ENCODE results near the gene CCDC38. TPM values are rescaled to one million over a fixed set of nuclear protein-coding genes. Genes with fewer than 3 reads are reported as not detected.

CCDC38 gene
- total and polyA plus RNA-seq, 2 experiments from 2014 or later: not detected

DNA sequence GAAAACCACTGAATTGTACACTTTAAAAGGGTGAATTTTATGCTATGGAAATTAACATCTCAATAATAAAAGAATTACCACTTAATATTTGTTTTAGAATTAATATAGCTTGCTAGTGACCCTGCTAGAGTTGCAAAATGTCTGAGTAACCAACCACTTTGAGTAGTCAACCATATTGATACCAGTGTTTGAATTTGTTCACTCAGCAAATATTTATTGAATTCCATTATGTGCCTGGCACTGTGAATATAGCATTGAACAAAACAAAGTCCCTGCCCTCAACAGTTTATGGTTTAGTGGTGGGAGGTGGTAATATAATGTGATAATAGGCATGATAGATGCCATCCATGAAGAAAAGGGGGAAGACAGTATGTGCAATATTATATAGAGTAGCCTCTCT lies 79.1 kb downstream of the CCDC38 start:
- Histone ChIP-seq H3K79me2 (peaks cover 52% of the 10 kb centered on the region), H3K4me2 (no peak overlapping the region), H3K4me1 (ENCODE audit: insufficient read depth) (peaks cover 8% of the 10 kb centered on the region), H3K27ac (no peak overlapping the region), H3K27me3 (no peaks in the 10 kb centered on the region), H3K9me3 (ENCODE audit: low read depth) (no peaks in the 10 kb centered on the region), H3K36me3 (replicated peaks; ENCODE audit: insufficient read depth, low read depth) (peaks cover 4% of the 10 kb centered on the region), H3K9me2 (replicated peaks; ENCODE audit: insufficient read depth) (no peaks in the 10 kb centered on the region), H3K4me3 (no peak overlapping the region), H2AFZ (no peak overlapping the region), H4K20me1 (ENCODE audit: insufficient read depth, poor library complexity, severe bottlenecking) (no peaks in the 10 kb centered on the region)
- no peak for DNase-seq (ENCODE audit: low spot score)
- TF ChIP-seq EZH2 (IDR thresholded peaks at IDR 0.05; ENCODE audit: borderline replicate concordance) (no peak), CTCF (IDR thresholded peaks at IDR 0.05; ENCODE audit: poor library complexity) (no peak), EZH2phosphoT487 (IDR thresholded peaks at IDR 0.05; ENCODE audit: low read depth, severe bottlenecking, unreplicated experiment) (no peak)

- peaks cover 52% of the 10 kb centered on the region for H3K79me2 ChIP-seq
- no peaks in the 10 kb centered on the region for H3K27me3 ChIP-seq
- no peak overlapping the region for H3K4me3 ChIP-seq
- no peaks in the 10 kb centered on the region for H4K20me1 ChIP-seq (ENCODE audit: insufficient read depth, poor library complexity, severe bottlenecking)
- no peaks in the 10 kb centered on the region for H3K9me3 ChIP-seq (ENCODE audit: low read depth)
- DNase-seq (ENCODE audit: low spot score): no peak
- H2AFZ ChIP-seq: no peak overlapping the region
- H3K4me2 ChIP-seq: no peak overlapping the region
- no peak for TF ChIP-seq EZH2phosphoT487 (IDR thresholded peaks at IDR 0.05; ENCODE audit: low read depth, severe bottlenecking, unreplicated experiment)
- TF ChIP-seq EZH2 (IDR thresholded peaks at IDR 0.05; ENCODE audit: borderline replicate concordance): no peak
- TF ChIP-seq CTCF (IDR thresholded peaks at IDR 0.05; ENCODE audit: poor library complexity): no peak
- H3K36me3 ChIP-seq (replicated peaks; ENCODE audit: insufficient read depth, low read depth): peaks cover 4% of the 10 kb centered on the region
- H3K27ac ChIP-seq: no peak overlapping the region
- over 99% methylated on average over 3 of the region's 3 CpGs for WGBS (ENCODE audit: low lambda C conversion rate, missing lambda C conversion rate)
- H3K9me2 ChIP-seq (replicated peaks; ENCODE audit: insufficient read depth): no peaks in the 10 kb centered on the region
- peaks cover 8% of the 10 kb centered on the region for H3K4me1 ChIP-seq (ENCODE audit: insufficient read depth)
Measured at GRCh38 chr12:95862038-95862437, 80.4 kb downstream of the CCDC38 start.

GRCh38 chr12:95859947-95860850 lies 82.2 kb downstream of the CCDC38 start:
- TF ChIP-seq EZH2 (IDR thresholded peaks at IDR 0.05; ENCODE audit: borderline replicate concordance): no peak
- TF ChIP-seq CTCF (IDR thresholded peaks at IDR 0.05; ENCODE audit: poor library complexity): no peak
- no peak for TF ChIP-seq EZH2phosphoT487 (IDR thresholded peaks at IDR 0.05; ENCODE audit: low read depth, severe bottlenecking, unreplicated experiment)
- 64% methylated on average over 10 of the region's 10 CpGs for WGBS (ENCODE audit: low lambda C conversion rate, missing lambda C conversion rate)
- Histone ChIP-seq H3K9me3 (ENCODE audit: low read depth) (no peaks in the 10 kb centered on the region), H3K9me2 (replicated peaks; ENCODE audit: insufficient read depth) (no peaks in the 10 kb centered on the region), H3K4me2 (peak overlapping the region; percentile 92), H3K79me2 (peaks cover 52% of the 10 kb centered on the region), H3K27ac (peak overlapping the region; percentile 79), H3K27me3 (no peaks in the 10 kb centered on the region), H3K4me3 (peak overlapping the region; percentile 58), H4K20me1 (ENCODE audit: insufficient read depth, poor library complexity, severe bottlenecking) (no peaks in the 10 kb centered on the region), H3K4me1 (ENCODE audit: insufficient read depth) (peaks cover 8% of the 10 kb centered on the region), H3K36me3 (replicated peaks; ENCODE audit: insufficient read depth, low read depth) (peaks cover 4% of the 10 kb centered on the region), H2AFZ (no peak overlapping the region)
- no peak for DNase-seq (ENCODE audit: low spot score)

All from hepatocyte (in vitro differentiated cells).